NCI-H1694 (cell line): Measurements from ENCODE around the gene VPS4A.
"Not testable (repeated sequence)": the region's sequence is repeated elsewhere in the genome, so short reads cannot be mapped to it uniquely, and the experiment has no call there.

Experiments
- DNase-seq: peaks from one replicate; lab custom pipeline; 2025; lab: John Stamatoyannopoulos, UW

VPS4A gene

GRCh38 chr16:69310653-69311532 is at the start of gene VPS4A:
Gene VPS4A (plus strand): TSS chr16:69311350. CDS start chr16:69311512, 162 bp downstream.
- peak; percentile 83 for DNase-seq

GRCh38 chr16:69266334-69267063 is 44.7 kb upstream of the VPS4A start:
- no peak for DNase-seq

- DNase-seq, result no peak
Observed at GRCh38 chr16:69267633-69268032, 43.5 kb upstream of the VPS4A start.

GRCh38 chr16:69270395-69270794 is 40.8 kb upstream of the VPS4A start:
- no peak for DNase-seq

- DNase-seq, result no peak
Observed at GRCh38 chr16:69270831-69271230, 40.3 kb upstream of the VPS4A start.

GRCh38 chr16:69273009-69273408 is 38.1 kb upstream of the VPS4A start:
- DNase-seq, result no peak

GRCh38 chr16:69274699-69275235 is 36.4 kb upstream of the VPS4A start:
- no peak for DNase-seq

- DNase-seq, result no peak
Observed at GRCh38 chr16:69276148-69277115, 34.7 kb upstream of the VPS4A start.

GRCh38 chr16:69277413-69277812 is 33.7 kb upstream of the VPS4A start:
- no peak for DNase-seq

GRCh38 chr16:69283851-69284250 is 27.3 kb upstream of the VPS4A start:
- DNase-seq, result no peak

GRCh38 chr16:69285240-69285639 is 25.9 kb upstream of the VPS4A start:
- DNase-seq, result no peak

GRCh38 chr16:69286941-69287713 is 24.0 kb upstream of the VPS4A start:
- peak; percentile 53 for DNase-seq

GRCh38 chr16:69291657-69292056 is 19.5 kb upstream of the VPS4A start:
- DNase-seq, result not testable (repeated sequence)

- no peak for DNase-seq
Observed at GRCh38 chr16:69293401-69293800, 17.7 kb upstream of the VPS4A start.

- no peak for DNase-seq
Observed at GRCh38 chr16:69294051-69294450, 17.1 kb upstream of the VPS4A start.

GRCh38 chr16:69296771-69297170 is 14.4 kb upstream of the VPS4A start:
- DNase-seq, result not testable (repeated sequence)

- DNase-seq, result no peak
Observed at GRCh38 chr16:69298261-69298660, 12.9 kb upstream of the VPS4A start.

- no peak for DNase-seq
Observed at GRCh38 chr16:69301187-69301586, 10.0 kb upstream of the VPS4A start.

GRCh38 chr16:69301861-69302260 is 9.3 kb upstream of the VPS4A start:
- no peak for DNase-seq

GRCh38 chr16:69302301-69302700 is 8.8 kb upstream of the VPS4A start:
- no peak for DNase-seq

GRCh38 chr16:69306031-69306430 is 5.1 kb upstream of the VPS4A start:
- no peak for DNase-seq
